K562 (cell line): ENCODE measurements around the gene SHE. TPM values are rescaled to one million over a fixed set of nuclear protein-coding genes. Genes with fewer than 3 reads are reported as not detected.
A peak's percentile ranks its signal among the peaks of the same experiment; 100 is the strongest.

ENCODE experiments used
- ATAC-seq: fragments of 200-7000 bp; cut with Tn5 transposase; 3 replicates; pipeline ENCODE4 v1.9.1; 2020; ENCODE audit warnings: moderate library complexity
- BruUV-seq: library from RNA; stranded (reverse); fragments of 400-500 nt; replicated peaks from 2 replicates; lab custom pipeline; 2021; lab: Mats Ljungman, UMichigan
- CTCF ChIA-PET: fragments of 300-600 bp; formaldehyde crosslinking; extraction: SDS; loops from one replicate; lab custom pipeline; 2021; ENCODE audit warnings: low intra/inter-chr PET ratio; lab: Yijun Ruan, JAX
- POLR2A ChIA-PET: fragments of 300-600, 350-650 bp; sonication (Branson Sonifier 250); formaldehyde crosslinking; extraction: SDS; loops from one replicate; lab custom pipeline; 2021; ENCODE audit warnings: antibody characterized with exemption, inconsistent platforms; lab: Yijun Ruan, JAX
- DNase-seq, 4 experiments: peaks; one replicate each; pipeline versions ENCODE4 v3.0.0 to v3.0.0-alpha.2; 2011 to 2018; ENCODE audit warnings: low spot score in 3 of 4, mixed read lengths in 3 of 4; ENCODE audit errors: extremely low read depth in 1 of 4
- FAIRE-seq: peaks from 2 replicates; lab custom pipeline; 2011; peaks lifted over from hg19 to GRCh38; lab: Jason Lieb, UNC
- H2AFZ ChIP-seq: 2 replicates; pipeline ENCODE4 v1.6.0; 2011; ENCODE audit warnings: low read depth, low read length, control low read depth, inconsistent platforms
- H3K27ac ChIP-seq: fragments of 200-600 bp; 3 replicates; pipeline ENCODE4 v1.8.0; 2011; ENCODE audit warnings: low read depth, mild to moderate bottlenecking, control low read depth, inconsistent platforms, low read length, moderate library complexity, mixed read lengths; ENCODE audit errors: extremely low read depth
- H3K27me3 ChIP-seq, 2 experiments: fragments of 300-600 bp in 1 of 2; 2 replicates in 1 of 2; 3 replicates in 1 of 2; pipeline versions ENCODE4 v1.6.0 to v1.8.0; 2011; ENCODE audit warnings: inconsistent platforms in 2 of 2, low read length in 2 of 2, mild to moderate bottlenecking in 1 of 2, mixed read lengths in 1 of 2, moderate library complexity in 1 of 2; ENCODE audit not compliant: control insufficient read depth in 2 of 2, insufficient read depth in 2 of 2
- H3K36me3 ChIP-seq: fragments of 300-600 bp; 3 replicates; pipeline ENCODE4 v1.8.0; 2011; ENCODE audit warnings: mild to moderate bottlenecking, low read length, inconsistent platforms; ENCODE audit not compliant: control insufficient read depth, insufficient read depth
- H3K4me1 ChIP-seq, 2 experiments: fragments of 200-600 bp in 1 of 2; replicated peaks in 1 of 2; 2 replicates in 1 of 2; 3 replicates in 1 of 2; pipeline versions ENCODE4 v1.5.1 to v1.8.0; 2011; ENCODE audit warnings: inconsistent platforms in 2 of 2, low read length in 2 of 2, mild to moderate bottlenecking in 1 of 2, mixed read lengths in 1 of 2, moderate library complexity in 1 of 2; ENCODE audit not compliant: control insufficient read depth in 2 of 2, insufficient read depth in 2 of 2
- H3K4me2 ChIP-seq: 2 replicates; pipeline ENCODE4 v1.6.1; 2011; ENCODE audit warnings: low read length, control low read depth, inconsistent platforms, mixed read lengths; ENCODE audit not compliant: insufficient read depth
- H3K4me3 ChIP-seq: fragments of 200-600 bp; sonication (generic), shearing (Covaris generic); 2 replicates; pipeline ENCODE4 v1.5.1; 2016; ENCODE audit warnings: control low read depth, inconsistent platforms
- H3K79me2 ChIP-seq: fragments of 200-600 bp; 3 replicates; pipeline ENCODE4 v1.8.0; 2011; ENCODE audit warnings: low read length, inconsistent platforms; ENCODE audit not compliant: control insufficient read depth, insufficient read depth
- H3K9ac ChIP-seq, 2 experiments: 2 replicates each; pipeline versions ENCODE4 v1.6.0 to v1.6.1; 2011; ENCODE audit warnings: low read depth in 2 of 2, low read length in 2 of 2, control low read depth in 1 of 2, inconsistent platforms in 1 of 2, mild to moderate bottlenecking in 1 of 2, mixed read lengths in 1 of 2; ENCODE audit not compliant: insufficient read depth in 1 of 2
- H3K9me1 ChIP-seq: one replicate; pipeline ENCODE4 v1.6.0; 2011; ENCODE audit warnings: inconsistent platforms, mild to moderate bottlenecking, low read length, moderate library complexity; ENCODE audit not compliant: control insufficient read depth, insufficient read depth
- H3K9me3 ChIP-seq: replicated peaks from 2 replicates; pipeline ENCODE4 v1.5.1; 2011; ENCODE audit warnings: low read depth, low read length, inconsistent platforms; ENCODE audit not compliant: control insufficient read depth, insufficient read depth
- H4K20me1 ChIP-seq: replicated peaks from 2 replicates; pipeline ENCODE4 v1.6.1; 2011; ENCODE audit warnings: low read length, inconsistent platforms, mixed read lengths; ENCODE audit not compliant: control insufficient read depth, insufficient read depth
- GABPB1 ChIP-seq: sonication (generic); formaldehyde crosslinking; IDR thresholded peaks from 2 replicates; pipeline ENCODE4 v1.8.0; 2022; ENCODE audit warnings: mild to moderate bottlenecking, missing genetic modification reagents
- HEY1 ChIP-seq: fragments of 250-450 bp; sonication (Bioruptor Pico); IDR thresholded peaks from 2 replicates; pipeline ENCODE4 v1.5.0; 2020; ENCODE audit warnings: mild to moderate bottlenecking, moderate library complexity, borderline replicate concordance
- HIVEP1 ChIP-seq: fragments of 250-450 bp; sonication (Bioruptor Pico); IDR thresholded peaks from 2 replicates; pipeline ENCODE4 v1.4.0; 2020; ENCODE audit warnings: mild to moderate bottlenecking
- HSF4 ChIP-seq: fragments of 250-450 bp; sonication (Bioruptor Pico); IDR thresholded peaks from 2 replicates; pipeline ENCODE4 v2.1.2; 2022; ENCODE audit warnings: mild to moderate bottlenecking, moderate library complexity, borderline replicate concordance
- PRMT5 ChIP-seq: sonication (generic); formaldehyde crosslinking; IDR thresholded peaks from 2 replicates; pipeline ENCODE4 v1.5.0; 2020; ENCODE audit warnings: missing genetic modification reagents
- WGBS: fragments of 100-300 bp; shearing (Covaris generic); methylation state at CpG from one replicate; pipeline ENCODE4 v1.1.6; 2016; ENCODE audit warnings: low coverage, mixed read lengths; ENCODE audit not compliant: insufficient coverage; ENCODE audit errors: missing lambda C conversion rate; 5-methylcytosine and 5-hydroxymethylcytosine counted together
- in situ Hi-C: fragments of 300-500 bp; cut with MboI; formaldehyde crosslinking; loops from 4 replicates; pipeline ENCODE4 v1.15.0; 2018; ENCODE audit warnings: inconsistent platforms, mixed read lengths
- intact Hi-C: fragments of 100-400 bp; cut with micrococcal nuclease; formaldehyde crosslinking; loops from 2 replicates; pipeline ENCODE4 v1.14.2; 2022
- polyA plus RNA-seq, 8 experiments: library from polyadenylated mRNA; depleted of rRNA in 4 of 8; stranded (reverse) in 5 of 8; unstranded in 3 of 8; fragments of >200 nt; fragmentation: Nextera tagmentation in 2 of 8; fragmentation: Illumina TruSeq in 1 of 8; extraction: Ambion mirVana in 2 of 8; extraction: Trizol in 1 of 8; gene quantifications; 2 replicates each; pipeline versions ENCODE4 v1.2.1 to v1.2.3, GENCODE V29; 2011 to 2014; ENCODE audit warnings: inconsistent platforms in 1 of 8, missing spikeins in 1 of 8
- total RNA-seq, 7 experiments: library from RNA; depleted of rRNA in 6 of 7; stranded (reverse); fragments of >200 nt in 6 of 7; fragmentation: Illumina TruSeq in 2 of 7; extraction: Trizol in 2 of 7; gene quantifications; 2 replicates each; pipeline versions ENCODE4 v1.2.1 to v1.2.3, GENCODE V29; 2011 to 2021; ENCODE audit warnings: low replicate concordance in 1 of 7
- TF ChIP-seq, protein P1 (sequence below): sonication (generic); formaldehyde crosslinking; IDR thresholded peaks from 2 replicates; pipeline ENCODE4 v1.8.1; 2023; ENCODE audit warnings: missing genetic modification reagents, mild to moderate bottlenecking, borderline replicate concordance
- TF ChIP-seq, protein P2 (sequence below): fragments of 450-650 bp; IDR thresholded peaks from one replicate; pipeline ENCODE4 v1.6.1; 2018; ENCODE audit warnings: mild to moderate bottlenecking, moderate library complexity; ENCODE audit not compliant: partially characterized antibody
- TF ChIP-seq, protein P3 (sequence below): fragments of 450-650 bp; formaldehyde crosslinking; IDR thresholded peaks from 2 replicates; pipeline ENCODE4 v1.4.0; 2020; ENCODE audit warnings: mild to moderate bottlenecking, mixed read lengths

The SHE gene
- total and polyA plus RNA-seq, 9 of the 15 experiments (the other 6 are each of a cell fraction or from before 2014, with no cell fraction given): 0.01 to 0.05 TPM; not detected in 7

DNA sequence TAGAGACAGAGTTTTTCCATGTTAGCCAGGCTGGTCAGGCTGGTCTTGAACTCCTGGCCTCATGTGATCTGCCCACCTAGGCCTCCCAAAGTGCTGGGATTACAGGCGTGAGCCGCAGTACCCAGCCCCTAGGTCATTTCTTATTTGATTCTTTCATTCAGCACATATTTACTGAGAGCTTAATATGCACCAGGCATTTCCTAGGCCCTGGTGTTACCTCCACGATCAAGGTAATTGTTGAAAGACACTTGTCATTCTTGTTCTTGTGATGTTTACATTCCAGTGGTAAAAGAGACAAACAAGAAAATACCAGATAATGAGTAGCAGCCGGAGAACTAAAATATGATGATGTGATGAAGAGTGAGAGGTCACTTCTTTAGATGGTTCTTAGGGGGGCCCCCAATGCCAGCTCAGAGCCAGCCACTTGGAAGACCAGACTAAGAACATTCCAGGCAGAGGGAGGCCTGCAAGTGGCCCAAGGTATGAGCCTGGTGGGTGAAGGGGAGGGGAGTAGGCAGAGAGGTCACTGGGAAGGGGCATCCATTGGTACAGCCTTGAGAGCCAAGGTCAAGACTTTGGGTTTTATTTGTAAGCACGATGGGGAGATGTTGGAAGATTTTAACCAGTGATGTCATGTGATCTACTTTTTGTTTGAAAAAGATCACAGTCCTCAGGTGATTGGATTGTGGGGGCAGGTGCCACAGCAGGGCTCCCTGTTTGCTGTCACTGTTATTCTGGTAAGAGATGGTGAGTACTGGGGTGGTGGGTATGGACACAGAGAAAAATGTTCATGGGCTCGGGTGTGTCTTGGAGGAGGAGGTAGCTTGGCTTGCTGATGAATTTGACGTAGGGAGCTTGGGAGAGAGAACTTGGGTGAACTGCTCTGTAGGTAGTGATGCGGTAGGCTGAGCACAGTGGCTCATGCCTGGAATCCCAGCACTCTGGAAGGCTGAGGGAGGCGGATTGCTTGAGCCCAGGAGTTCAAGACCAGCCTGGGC is 37.6 kb upstream of the SHE start:
- H3K27ac ChIP-seq: no peak overlapping the region
- 3% methylated on average over 8 of the region's 9 CpGs for WGBS
- no peak overlapping the region for H2AFZ ChIP-seq
- H3K36me3 ChIP-seq: no peaks in the 10 kb centered on the region
- ChIA-PET CTCF (interaction anchor here (0.6 kb wide), 2 partner anchors 211 to 477 kb away, joined by 3 to 5 read pairs; no protein-coding TSS in a partner anchor), POLR2A (interaction anchor here (0.5 to 0.7 kb wide), 2 partner anchors 30 to 74 kb away, joined by 3 to 4 read pairs; no protein-coding TSS in a partner anchor)
- no peak for ATAC-seq
- H3K9ac ChIP-seq: no peak overlapping the region
- no peaks in the 10 kb centered on the region for H3K9me3 ChIP-seq
- H4K20me1 ChIP-seq: peaks cover 7% of the 10 kb centered on the region; the same call in 1 of the 2 replicates
- in situ Hi-C loops (no loop called here), intact Hi-C loops (no loop called here)
- H3K4me2 ChIP-seq: no peak overlapping the region
- no peak for DNase-seq
- no peak overlapping the region for H3K4me3 ChIP-seq
- no TSS peak for BruUV-seq
- peaks cover 54 to 85% of the 10 kb centered on the region in 2 experiments for H3K27me3 ChIP-seq
- FAIRE-seq: no peak
- H3K79me2 ChIP-seq: no peaks in the 10 kb centered on the region
- H3K9me1 ChIP-seq: no peaks in the 10 kb centered on the region
- TF ChIP-seq HSF4 (no peak), GABPB1 (CRISPR knock-in tag) (no peak), HIVEP1 (no peak), HEY1 (no peak), PRMT5 (no peak)
- TF ChIP-seq, protein P1, sequence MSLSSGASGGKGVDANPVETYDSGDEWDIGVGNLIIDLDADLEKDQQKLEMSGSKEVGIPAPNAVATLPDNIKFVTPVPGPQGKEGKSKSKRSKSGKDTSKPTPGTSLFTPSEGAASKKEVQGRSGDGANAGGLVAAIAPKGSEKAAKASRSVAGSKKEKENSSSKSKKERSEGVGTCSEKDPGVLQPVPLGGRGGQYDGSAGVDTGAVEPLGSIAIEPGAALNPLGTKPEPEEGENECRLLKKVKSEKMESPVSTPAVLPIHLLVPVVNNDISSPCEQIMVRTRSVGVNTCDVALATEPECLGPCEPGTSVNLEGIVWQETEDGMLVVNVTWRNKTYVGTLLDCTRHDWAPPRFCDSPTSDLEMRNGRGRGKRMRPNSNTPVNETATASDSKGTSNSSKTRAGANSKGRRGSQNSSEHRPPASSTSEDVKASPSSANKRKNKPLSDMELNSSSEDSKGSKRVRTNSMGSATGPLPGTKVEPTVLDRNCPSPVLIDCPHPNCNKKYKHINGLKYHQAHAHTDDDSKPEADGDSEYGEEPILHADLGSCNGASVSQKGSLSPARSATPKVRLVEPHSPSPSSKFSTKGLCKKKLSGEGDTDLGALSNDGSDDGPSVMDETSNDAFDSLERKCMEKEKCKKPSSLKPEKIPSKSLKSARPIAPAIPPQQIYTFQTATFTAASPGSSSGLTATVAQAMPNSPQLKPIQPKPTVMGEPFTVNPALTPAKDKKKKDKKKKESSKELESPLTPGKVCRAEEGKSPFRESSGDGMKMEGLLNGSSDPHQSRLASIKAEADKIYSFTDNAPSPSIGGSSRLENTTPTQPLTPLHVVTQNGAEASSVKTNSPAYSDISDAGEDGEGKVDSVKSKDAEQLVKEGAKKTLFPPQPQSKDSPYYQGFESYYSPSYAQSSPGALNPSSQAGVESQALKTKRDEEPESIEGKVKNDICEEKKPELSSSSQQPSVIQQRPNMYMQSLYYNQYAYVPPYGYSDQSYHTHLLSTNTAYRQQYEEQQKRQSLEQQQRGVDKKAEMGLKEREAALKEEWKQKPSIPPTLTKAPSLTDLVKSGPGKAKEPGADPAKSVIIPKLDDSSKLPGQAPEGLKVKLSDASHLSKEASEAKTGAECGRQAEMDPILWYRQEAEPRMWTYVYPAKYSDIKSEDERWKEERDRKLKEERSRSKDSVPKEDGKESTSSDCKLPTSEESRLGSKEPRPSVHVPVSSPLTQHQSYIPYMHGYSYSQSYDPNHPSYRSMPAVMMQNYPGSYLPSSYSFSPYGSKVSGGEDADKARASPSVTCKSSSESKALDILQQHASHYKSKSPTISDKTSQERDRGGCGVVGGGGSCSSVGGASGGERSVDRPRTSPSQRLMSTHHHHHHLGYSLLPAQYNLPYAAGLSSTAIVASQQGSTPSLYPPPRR (CRISPR knock-in tag): no peak
- TF ChIP-seq, protein P2, sequence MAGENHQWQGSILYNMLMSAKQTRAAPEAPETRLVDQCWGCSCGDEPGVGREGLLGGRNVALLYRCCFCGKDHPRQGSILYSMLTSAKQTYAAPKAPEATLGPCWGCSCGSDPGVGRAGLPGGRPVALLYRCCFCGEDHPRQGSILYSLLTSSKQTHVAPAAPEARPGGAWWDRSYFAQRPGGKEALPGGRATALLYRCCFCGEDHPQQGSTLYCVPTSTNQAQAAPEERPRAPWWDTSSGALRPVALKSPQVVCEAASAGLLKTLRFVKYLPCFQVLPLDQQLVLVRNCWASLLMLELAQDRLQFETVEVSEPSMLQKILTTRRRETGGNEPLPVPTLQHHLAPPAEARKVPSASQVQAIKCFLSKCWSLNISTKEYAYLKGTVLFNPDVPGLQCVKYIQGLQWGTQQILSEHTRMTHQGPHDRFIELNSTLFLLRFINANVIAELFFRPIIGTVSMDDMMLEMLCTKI: no peak
- TF ChIP-seq, protein P3, sequence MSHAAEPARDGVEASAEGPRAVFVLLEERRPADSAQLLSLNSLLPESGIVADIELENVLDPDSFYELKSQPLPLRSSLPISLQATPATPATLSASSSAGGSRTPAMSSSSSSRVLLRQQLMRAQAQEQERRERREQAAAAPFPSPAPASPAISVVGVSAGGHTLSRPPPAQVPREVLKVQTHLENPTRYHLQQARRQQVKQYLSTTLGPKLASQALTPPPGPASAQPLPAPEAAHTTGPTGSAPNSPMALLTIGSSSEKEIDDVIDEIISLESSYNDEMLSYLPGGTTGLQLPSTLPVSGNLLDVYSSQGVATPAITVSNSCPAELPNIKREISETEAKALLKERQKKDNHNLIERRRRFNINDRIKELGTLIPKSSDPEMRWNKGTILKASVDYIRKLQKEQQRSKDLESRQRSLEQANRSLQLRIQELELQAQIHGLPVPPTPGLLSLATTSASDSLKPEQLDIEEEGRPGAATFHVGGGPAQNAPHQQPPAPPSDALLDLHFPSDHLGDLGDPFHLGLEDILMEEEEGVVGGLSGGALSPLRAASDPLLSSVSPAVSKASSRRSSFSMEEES (CRISPR knock-in tag): peak; percentile 61
- no peaks in the 10 kb centered on the region; a peak in 1 of 5 replicates for H3K4me1 ChIP-seq
